ENCODE data around the gene KLHL29.

GRCh38 chr2:23363831-23364230 is 21.1 kb upstream of the KLHL29 start:
- TF ChIP-seq CTCF (IDR thresholded peaks at IDR 0.05) (no peak), EZH2 (IDR thresholded peaks at IDR 0.05; ENCODE audit: borderline replicate concordance, insufficient read depth, low read depth, low read length, poor library complexity, severe bottlenecking) (no peak)

All from B cell (primary cell).